Stimulated activated CD4-positive, alpha-beta T cell treated with anti-CD3 and anti-CD28 coated beads, Interleukin-1b, Interleukin-23, amount 100 ng/mL, for 4 hours (primary cell): Measurements from ENCODE around the gene MAGI1.

Experiments used
- DNase-seq, 2 donors: peaks; one replicate each; pipeline ENCODE4 v3.0.0-alpha.2; 2020; ENCODE audit warnings: low read depth in 2 of 2

MAGI1 gene

GRCh38 chr3:65671004-65671403 lies 367.7 kb downstream of the MAGI1 start:
- no peak for DNase-seq

GRCh38 chr3:65669163-65669875 lies 369.4 kb downstream of the MAGI1 start:
- no peak for DNase-seq

- no peak for DNase-seq
These were observed 370.8 kb downstream of the MAGI1 start for GRCh38 chr3:65667963-65668362.

GRCh38 chr3:65666448-65667091 lies 372.1 kb downstream of the MAGI1 start:
- DNase-seq: no peak

- no peak for DNase-seq
These were observed 372.8 kb downstream of the MAGI1 start for GRCh38 chr3:65665915-65666314.

GRCh38 chr3:65664931-65665330 lies 373.8 kb downstream of the MAGI1 start:
- DNase-seq: no peak

- no peak for DNase-seq
These were observed 374.3 kb downstream of the MAGI1 start for GRCh38 chr3:65664446-65664845.

- no peak for DNase-seq
These were observed 376.6 kb downstream of the MAGI1 start for GRCh38 chr3:65662095-65662494.

- no peak for DNase-seq
These were observed 378.6 kb downstream of the MAGI1 start for GRCh38 chr3:65660000-65660598.

- no peak for DNase-seq
These were observed 379.3 kb downstream of the MAGI1 start for GRCh38 chr3:65659396-65659795.

- no peak for DNase-seq
These were observed 380.3 kb downstream of the MAGI1 start for GRCh38 chr3:65658401-65658800.

- no peak for DNase-seq
These were observed 383.7 kb downstream of the MAGI1 start for GRCh38 chr3:65655061-65655460.

GRCh38 chr3:65653731-65654130 lies 385.0 kb downstream of the MAGI1 start:
- DNase-seq: no peak

- DNase-seq: no peak
These were observed 388.5 kb downstream of the MAGI1 start for GRCh38 chr3:65650247-65650646.

GRCh38 chr3:65647369-65647768 lies 391.3 kb downstream of the MAGI1 start:
- DNase-seq: no peak

- no peak for DNase-seq
These were observed 395.8 kb downstream of the MAGI1 start for GRCh38 chr3:65642883-65643282.

- DNase-seq: no peak
These were observed 396.9 kb downstream of the MAGI1 start for GRCh38 chr3:65641777-65642176.

- DNase-seq: no peak
These were observed 397.7 kb downstream of the MAGI1 start for GRCh38 chr3:65641045-65641444.

- DNase-seq: no peak
These were observed 399.3 kb downstream of the MAGI1 start for GRCh38 chr3:65639444-65639843.

- no peak for DNase-seq
These were observed 400.4 kb downstream of the MAGI1 start for GRCh38 chr3:65638301-65638700.

GRCh38 chr3:65636326-65636725 lies 402.4 kb downstream of the MAGI1 start:
- DNase-seq: no peak

GRCh38 chr3:65635657-65636056 lies 403.1 kb downstream of the MAGI1 start:
- DNase-seq: no peak

- no peak for DNase-seq
These were observed 405.6 kb downstream of the MAGI1 start for GRCh38 chr3:65633018-65633638.
